GM15510 (cell line): ENCODE measurements around the gene RSPH6A.

ENCODE experiments used
- POLR2A ChIP-seq: IDR thresholded peaks from 3 replicates; pipeline ENCODE4 v1.6.1; 2011; ENCODE audit warnings: borderline replicate concordance; ENCODE audit not compliant: insufficient read length; ENCODE audit errors: extremely low read depth

The RSPH6A gene

GRCh38 chr19:45781214-45782161 lies 33.6 kb downstream of the RSPH6A start:
- no peak for TF ChIP-seq POLR2A

- no peak for TF ChIP-seq POLR2A
Measured at GRCh38 chr19:45780448-45781213, 34.5 kb downstream of the RSPH6A start.

- TF ChIP-seq POLR2A = no peak
Measured at GRCh38 chr19:45780146-45780447, 35.0 kb downstream of the RSPH6A start.

- peak; percentile 27 for TF ChIP-seq POLR2A
Measured at GRCh38 chr19:45779231-45780145, 35.6 kb downstream of the RSPH6A start.

- TF ChIP-seq POLR2A = no peak
Measured at GRCh38 chr19:45778010-45778661, 37.0 kb downstream of the RSPH6A start.

- TF ChIP-seq POLR2A = no peak
Measured at GRCh38 chr19:45777395-45777961, 37.6 kb downstream of the RSPH6A start.

- TF ChIP-seq POLR2A = no peak
Measured at GRCh38 chr19:45774765-45775164, 40.3 kb downstream of the RSPH6A start.

- TF ChIP-seq POLR2A = no peak
Measured at GRCh38 chr19:45773384-45773783, 41.7 kb downstream of the RSPH6A start.

- no peak for TF ChIP-seq POLR2A
Measured at GRCh38 chr19:45772912-45773311, 42.2 kb downstream of the RSPH6A start.

GRCh38 chr19:45772130-45772840 lies 42.8 kb downstream of the RSPH6A start:
- no peak for TF ChIP-seq POLR2A

GRCh38 chr19:45771311-45771933 lies 43.7 kb downstream of the RSPH6A start:
- no peak for TF ChIP-seq POLR2A

GRCh38 chr19:45770192-45771101 lies 44.7 kb downstream of the RSPH6A start:
- peak; percentile 14 for TF ChIP-seq POLR2A
